GM10266 (cell line): ENCODE measurements around the gene TMEM94.
"Not testable (repeated sequence)": the region's sequence is repeated elsewhere in the genome, so short reads cannot be mapped to it uniquely, and the experiment has no call there.

Experiments used
- DNase-seq: peaks from one replicate; pipeline ENCODE4 v3.0.0; 2012; ENCODE audit errors: extremely low spot score
- TF ChIP-seq, protein P1 (sequence below): IDR thresholded peaks from 2 replicates; pipeline ENCODE4 v1.5.1; 2012; ENCODE audit warnings: mild to moderate bottlenecking, low read depth; ENCODE audit not compliant: control insufficient read depth, insufficient read depth; ENCODE audit errors: missing control alignments

The TMEM94 gene

DNA sequence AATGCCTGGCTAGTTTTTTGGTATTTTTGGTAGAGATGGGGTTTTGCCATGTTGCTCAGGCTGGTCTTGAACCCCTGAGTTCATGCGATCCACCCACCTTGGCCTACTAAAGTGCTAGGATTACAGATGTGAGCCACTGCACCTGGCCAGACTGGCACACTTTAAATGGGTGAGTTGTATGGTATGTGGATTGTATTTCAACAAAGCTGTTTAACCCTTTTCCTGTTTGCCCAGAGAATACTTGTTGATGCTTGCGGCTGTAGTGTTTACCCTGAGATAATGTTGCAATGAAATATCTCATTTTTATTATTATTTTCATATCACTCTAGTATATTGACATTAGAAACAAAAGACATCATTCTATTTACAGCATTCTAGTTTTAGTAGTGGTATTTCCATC lies 17.1 kb upstream of the TMEM94 start:
- TF ChIP-seq, protein P1, sequence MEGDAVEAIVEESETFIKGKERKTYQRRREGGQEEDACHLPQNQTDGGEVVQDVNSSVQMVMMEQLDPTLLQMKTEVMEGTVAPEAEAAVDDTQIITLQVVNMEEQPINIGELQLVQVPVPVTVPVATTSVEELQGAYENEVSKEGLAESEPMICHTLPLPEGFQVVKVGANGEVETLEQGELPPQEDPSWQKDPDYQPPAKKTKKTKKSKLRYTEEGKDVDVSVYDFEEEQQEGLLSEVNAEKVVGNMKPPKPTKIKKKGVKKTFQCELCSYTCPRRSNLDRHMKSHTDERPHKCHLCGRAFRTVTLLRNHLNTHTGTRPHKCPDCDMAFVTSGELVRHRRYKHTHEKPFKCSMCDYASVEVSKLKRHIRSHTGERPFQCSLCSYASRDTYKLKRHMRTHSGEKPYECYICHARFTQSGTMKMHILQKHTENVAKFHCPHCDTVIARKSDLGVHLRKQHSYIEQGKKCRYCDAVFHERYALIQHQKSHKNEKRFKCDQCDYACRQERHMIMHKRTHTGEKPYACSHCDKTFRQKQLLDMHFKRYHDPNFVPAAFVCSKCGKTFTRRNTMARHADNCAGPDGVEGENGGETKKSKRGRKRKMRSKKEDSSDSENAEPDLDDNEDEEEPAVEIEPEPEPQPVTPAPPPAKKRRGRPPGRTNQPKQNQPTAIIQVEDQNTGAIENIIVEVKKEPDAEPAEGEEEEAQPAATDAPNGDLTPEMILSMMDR, result no peak
- no peak for DNase-seq

DNA sequence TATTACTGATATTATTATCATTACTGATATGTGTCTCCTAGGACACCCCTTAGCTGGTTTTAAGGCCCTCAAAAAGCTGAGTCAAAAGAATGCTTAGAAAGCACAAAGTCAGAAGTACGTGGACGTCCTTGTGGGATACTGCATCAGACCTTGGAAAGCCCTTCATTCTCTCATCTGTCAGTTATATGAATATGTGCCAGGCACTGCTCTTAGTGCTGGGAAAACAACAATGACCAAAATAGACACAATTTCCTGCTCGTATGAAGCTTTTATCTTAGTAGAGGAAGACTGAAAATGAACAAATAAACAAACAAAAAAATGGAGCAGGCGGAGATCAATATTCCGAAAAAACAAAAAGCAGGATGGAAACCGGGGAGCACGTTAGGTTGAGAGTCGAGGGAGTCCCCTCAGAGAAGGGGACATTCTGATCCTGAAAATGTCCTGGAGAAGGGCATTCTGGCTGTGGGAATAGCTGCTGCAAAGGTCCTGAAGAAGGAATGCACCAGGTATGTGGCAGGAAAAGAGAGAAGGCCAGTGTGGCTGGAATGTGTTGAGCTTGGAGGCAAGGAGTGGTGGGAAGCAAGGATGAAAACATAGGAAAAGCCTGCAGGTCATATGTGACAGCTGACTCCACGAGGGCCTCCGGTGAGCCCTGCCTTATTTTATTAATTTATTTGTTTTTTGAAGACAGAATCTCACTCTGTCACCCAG lies 15.5 kb upstream of the TMEM94 start:
- no peak for DNase-seq
- TF ChIP-seq, protein P1, result no peak

DNA sequence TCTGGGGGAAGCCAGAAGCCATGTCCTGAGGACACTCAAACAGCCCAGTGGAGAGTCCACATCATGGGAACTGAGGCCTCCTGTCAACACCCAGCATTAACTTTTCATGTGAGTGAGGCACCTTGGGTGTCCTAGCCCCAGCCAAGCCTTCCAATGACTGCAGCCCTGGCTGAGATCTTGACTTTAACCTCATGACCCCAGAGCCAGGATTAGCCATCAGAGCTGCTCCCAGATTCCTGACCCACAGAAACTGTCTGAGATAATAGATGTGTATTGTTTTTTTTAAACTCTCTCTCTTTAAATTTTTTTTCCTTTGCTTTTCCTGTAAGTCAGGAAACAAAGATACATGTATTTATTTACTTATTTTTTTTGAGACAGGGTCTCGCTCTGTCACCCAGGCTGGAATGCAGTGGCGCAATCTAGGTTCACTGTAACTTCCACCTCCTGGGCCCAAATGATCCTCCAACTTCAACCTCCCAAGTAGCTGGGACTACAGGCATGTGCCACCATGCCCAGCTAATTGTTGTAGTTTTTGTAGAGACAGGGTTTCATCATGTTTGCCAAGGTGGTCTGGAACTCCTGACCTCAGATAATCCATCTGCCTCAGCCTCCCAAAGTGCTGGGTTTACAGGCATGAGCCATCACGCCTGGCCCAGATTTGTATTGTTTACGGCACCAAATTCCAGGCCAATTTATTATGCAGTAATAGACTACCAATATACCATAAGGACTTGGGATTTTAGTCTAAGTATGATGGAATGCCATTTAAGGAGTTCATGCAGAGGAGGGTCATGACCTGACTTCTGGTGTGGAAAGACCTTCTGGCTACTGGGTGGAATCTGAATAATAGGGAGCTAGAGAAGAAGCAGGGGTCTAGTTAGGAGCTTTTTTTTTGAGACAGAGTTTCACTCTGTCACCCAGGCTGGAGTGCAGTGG lies 14.0 kb upstream of the TMEM94 start:
- TF ChIP-seq, protein P1, result no peak
- DNase-seq, result no peak

DNA sequence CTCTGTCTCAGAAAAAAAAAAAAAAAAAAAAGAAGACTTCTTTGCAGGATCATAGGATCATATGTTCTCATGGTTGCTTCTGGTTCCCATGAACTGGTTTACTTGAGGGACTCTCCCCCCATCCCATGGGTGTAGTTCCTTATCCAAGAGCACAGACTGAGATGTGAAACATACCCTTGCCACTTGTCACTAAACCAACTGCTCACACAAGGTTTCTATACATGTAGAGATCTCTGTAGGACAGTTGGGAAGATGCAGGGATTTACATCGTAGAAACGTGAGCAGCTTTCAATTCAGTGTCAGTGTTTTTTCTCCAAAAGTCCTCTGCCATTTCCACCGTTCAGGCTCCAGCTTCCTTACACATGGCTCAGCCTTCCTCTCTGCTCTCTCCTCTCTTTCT lies 11.1 kb upstream of the TMEM94 start:
- TF ChIP-seq, protein P1, result no peak
- no peak for DNase-seq

DNA sequence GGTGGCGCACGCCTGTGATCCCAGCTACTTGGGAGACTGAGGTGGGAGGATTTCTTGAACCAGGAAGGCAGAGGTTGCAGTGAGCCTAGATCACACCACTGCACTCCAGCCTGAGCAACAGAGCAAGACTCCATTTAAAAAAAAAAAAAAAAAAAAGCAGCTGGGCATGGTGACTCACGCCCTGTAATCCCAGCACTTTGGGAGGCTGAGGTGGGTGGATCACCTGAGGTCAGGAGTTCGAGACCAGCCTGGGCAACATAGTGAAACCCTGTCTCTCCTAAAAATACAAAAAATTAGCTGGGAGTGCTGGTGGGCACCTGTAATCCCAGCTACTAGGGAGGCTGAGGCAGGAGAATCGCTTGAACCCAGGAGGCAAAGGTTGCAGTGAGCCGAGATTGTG lies 10.5 kb upstream of the TMEM94 start:
- DNase-seq, result not testable (repeated sequence)

- no peak for DNase-seq
- TF ChIP-seq, protein P1, result no peak
These were observed 8.2 kb upstream of the TMEM94 start for GRCh38 chr17:75447951-75448856.

- DNase-seq, result no peak
- TF ChIP-seq, protein P1, result no peak
These were observed 6.2 kb upstream of the TMEM94 start for GRCh38 chr17:75450270-75450669.
